ENCODE results near the gene STK10. TPM values are rescaled to one million over a fixed set of nuclear protein-coding genes. Genes with fewer than 3 reads are reported as not detected.

STK10 gene
- total and polyA plus RNA-seq, 12 donors = 5.5 to 39.1 (median 19.0) TPM

DNA sequence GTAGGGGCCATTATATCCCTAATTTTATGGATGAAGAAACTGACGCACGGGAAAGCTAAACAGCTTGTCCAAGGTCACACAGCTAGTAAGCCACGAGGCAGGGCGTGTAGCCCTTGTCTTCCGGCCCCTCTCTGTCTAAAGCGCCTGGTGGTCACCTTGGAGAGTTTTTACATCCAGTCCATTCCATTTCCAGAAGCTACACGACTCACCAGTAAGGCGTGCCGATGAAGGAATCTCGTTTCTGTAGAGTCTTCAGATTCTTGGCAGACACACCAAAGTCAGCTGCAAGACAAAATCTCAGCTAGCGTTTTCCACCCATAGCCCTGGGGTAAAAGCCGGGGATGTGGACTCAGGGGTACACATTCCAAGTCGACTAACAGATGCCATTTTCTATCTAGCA, 80.5 kb downstream of the STK10 start:
- Histone ChIP-seq H3K36me3 (replicated peaks in 1 of 2) (no peaks in the 10 kb centered on the region), H3K4me1 (replicated peaks in 1 of 2) (peaks cover 17 to 47% of the 10 kb centered on the region in 2 donors), H3K27me3 (no peaks in the 10 kb centered on the region), H3K4me3 (peak overlapping the region in 1 of 4 donors; percentile 44), H3K27ac (peak overlapping the region in 2 of 5 donors; percentile 9 to 33), H3K9me3 (replicated peaks in 1 of 3) (no peaks in the 10 kb centered on the region)
- TF ChIP-seq, protein P1, sequence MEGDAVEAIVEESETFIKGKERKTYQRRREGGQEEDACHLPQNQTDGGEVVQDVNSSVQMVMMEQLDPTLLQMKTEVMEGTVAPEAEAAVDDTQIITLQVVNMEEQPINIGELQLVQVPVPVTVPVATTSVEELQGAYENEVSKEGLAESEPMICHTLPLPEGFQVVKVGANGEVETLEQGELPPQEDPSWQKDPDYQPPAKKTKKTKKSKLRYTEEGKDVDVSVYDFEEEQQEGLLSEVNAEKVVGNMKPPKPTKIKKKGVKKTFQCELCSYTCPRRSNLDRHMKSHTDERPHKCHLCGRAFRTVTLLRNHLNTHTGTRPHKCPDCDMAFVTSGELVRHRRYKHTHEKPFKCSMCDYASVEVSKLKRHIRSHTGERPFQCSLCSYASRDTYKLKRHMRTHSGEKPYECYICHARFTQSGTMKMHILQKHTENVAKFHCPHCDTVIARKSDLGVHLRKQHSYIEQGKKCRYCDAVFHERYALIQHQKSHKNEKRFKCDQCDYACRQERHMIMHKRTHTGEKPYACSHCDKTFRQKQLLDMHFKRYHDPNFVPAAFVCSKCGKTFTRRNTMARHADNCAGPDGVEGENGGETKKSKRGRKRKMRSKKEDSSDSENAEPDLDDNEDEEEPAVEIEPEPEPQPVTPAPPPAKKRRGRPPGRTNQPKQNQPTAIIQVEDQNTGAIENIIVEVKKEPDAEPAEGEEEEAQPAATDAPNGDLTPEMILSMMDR (IDR thresholded peaks at IDR 0.05) = peak in 2 of 6 experiments; percentile 7 to 36
- TF ChIP-seq POLR2A (IDR thresholded peaks at IDR 0.05) = no peak
- peak in 4 of 7 donors; percentile 44 to 58 (median 49) for DNase-seq
- intact Hi-C loops (cut with DNase I) = loop anchor here (2.0 to 5.0 kb wide), 2 partner anchors 81 to 185 kb away; partner anchors contain the start of gene STK10 (in 1 of the 2)
- 23 to 38% (median 33%) methylated on average over 12 to 13 of the region's 13 CpGs for WGBS, 4 donors

DNA sequence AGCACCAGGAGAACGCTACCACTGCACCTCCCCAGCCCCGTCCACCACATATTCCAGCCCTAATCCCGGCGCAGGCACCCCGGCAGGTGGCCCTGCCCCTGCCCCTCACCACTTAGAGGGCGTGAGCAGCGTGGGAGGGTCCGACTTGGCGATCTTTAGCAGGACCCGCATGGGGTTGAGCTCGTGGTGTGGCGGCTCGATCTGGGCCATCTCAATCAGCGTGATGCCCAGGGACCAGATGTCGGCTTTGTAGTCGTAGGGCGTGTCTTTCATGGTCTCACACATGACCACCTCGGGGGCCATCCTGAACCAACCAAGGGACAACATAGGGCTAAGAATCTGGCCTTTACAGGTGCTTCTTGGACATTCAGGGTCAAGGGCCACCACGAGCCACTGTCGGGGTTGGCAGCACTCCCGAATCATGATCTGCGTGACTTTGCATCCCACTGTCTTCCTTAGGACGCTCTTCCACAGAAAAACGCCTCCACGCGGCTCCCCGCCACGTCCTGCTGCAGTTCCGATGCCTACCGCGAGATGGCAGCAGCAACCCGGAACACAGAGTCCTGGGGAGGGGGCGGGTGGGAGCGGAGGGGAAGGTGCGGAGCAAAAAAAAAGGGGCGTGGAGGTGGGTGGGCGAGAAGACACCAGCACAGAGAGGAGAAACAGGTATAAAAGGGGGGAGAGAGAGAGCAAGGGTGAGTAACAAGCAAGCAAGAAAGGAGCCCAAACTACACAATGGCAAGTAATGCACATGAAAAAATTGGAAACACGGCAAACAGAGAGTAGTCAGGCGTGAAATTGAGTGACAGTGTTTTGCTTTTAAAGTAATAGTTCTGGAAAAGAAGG, 81.3 kb downstream of the STK10 start:
- intact Hi-C loops (cut with DNase I) = loop anchor here (2.0 to 5.0 kb wide), 2 partner anchors 82 to 186 kb away; partner anchors contain the start of gene STK10 (in 1 of the 2)
- Histone ChIP-seq H3K36me3 (replicated peaks in 1 of 2) (no peaks in the 10 kb centered on the region), H3K4me1 (replicated peaks in 1 of 2) (peaks cover 14 to 47% of the 10 kb centered on the region in 2 donors), H3K9me3 (replicated peaks in 1 of 3) (no peaks in the 10 kb centered on the region), H3K27ac (peak overlapping the region in 2 of 5 donors; percentile 9 to 33), H3K27me3 (no peaks in the 10 kb centered on the region), H3K4me3 (peak overlapping the region in 1 of 4 donors; percentile 44)
- no peak for TF ChIP-seq POLR2A (IDR thresholded peaks at IDR 0.05)
- TF ChIP-seq, protein P1 (IDR thresholded peaks at IDR 0.05) = peak; percentile 76 to 97 (median 89)
- peak; percentile 49 to 75 (median 51) for DNase-seq
- 2 to 35% (median 28%) methylated on average over 21 to 39 of the region's 39 CpGs for WGBS, 4 donors

DNA sequence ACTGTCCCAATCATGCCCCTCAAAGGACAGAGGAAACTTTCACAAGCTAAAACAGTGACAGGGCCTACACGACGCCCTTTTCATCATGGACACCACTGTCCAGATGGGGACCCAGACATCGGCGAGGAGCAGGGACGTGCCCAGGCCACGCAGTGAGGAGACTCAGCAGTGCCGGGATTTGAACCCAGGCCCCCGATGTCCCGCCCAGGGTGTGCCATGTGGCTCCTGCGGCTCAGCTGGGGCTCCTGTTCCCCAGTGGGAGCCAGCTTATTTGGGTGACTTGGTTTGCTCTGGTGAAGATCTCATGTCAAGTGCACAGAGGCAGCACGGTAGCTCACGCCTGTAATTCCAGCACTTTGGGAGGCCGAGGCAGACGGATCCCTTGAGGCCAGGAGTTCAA, 82.2 kb downstream of the STK10 start:
- Histone ChIP-seq H3K27me3 (no peaks in the 10 kb centered on the region), H3K4me3 (no peak overlapping the region), H3K4me1 (replicated peaks in 1 of 2) (peaks cover 7 to 38% of the 10 kb centered on the region in 2 donors), H3K36me3 (replicated peaks in 1 of 2) (no peaks in the 10 kb centered on the region), H3K9me3 (replicated peaks in 1 of 3) (no peaks in the 10 kb centered on the region), H3K27ac (peak overlapping the region in 1 of 5 donors; percentile 19)
- 87 to 93% (median 91%) methylated on average over 3 to 14 of the region's 14 CpGs for WGBS, 4 donors
- no peak for TF ChIP-seq POLR2A (IDR thresholded peaks at IDR 0.05)
- TF ChIP-seq, protein P1 (IDR thresholded peaks at IDR 0.05) = no peak
- no peak for DNase-seq
- intact Hi-C loops (cut with DNase I) = loop anchor here (2.0 to 5.0 kb wide), 2 partner anchors 83 to 186 kb away; partner anchors contain the start of gene STK10 (in 1 of the 2)
